ENCODE measurements around the gene LUC7L2. TPM values are rescaled to one million over a fixed set of nuclear protein-coding genes. Genes with fewer than 3 reads are reported as not detected.

The LUC7L2 gene
- total RNA-seq, 4 donors from 2014 or later, result 48.7 to 71.7 (median 56.8) TPM

DNA sequence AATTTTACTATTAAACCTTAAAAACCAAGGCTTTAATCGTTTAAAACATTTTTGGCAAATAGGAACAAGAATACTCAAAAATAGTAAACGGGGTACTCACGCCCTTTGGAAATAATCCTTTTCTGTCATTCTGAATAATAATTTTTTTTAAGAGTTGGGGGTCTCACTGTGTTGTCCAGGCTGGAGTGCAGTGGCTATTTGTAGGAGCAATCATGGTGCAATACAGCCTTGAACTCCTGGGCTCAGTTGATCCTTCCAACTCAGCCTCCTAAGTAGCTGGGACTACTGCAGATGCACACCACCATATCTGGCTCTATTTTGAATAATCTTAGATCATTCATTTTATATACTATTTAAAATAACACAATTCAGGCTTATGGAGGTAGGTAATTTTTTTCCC is 24.9 kb downstream of the LUC7L2 start:
- 95% methylated on average over 3 of the region's 3 CpGs for WGBS, 2 donors

GRCh38 chr7:139387594-139387993 is 27.9 kb downstream of the LUC7L2 start:
- H3K4me3 ChIP-seq (ENCODE audit: low read depth, poor library complexity, severe bottlenecking), result no peak overlapping the region
- TF ChIP-seq, protein P1, sequence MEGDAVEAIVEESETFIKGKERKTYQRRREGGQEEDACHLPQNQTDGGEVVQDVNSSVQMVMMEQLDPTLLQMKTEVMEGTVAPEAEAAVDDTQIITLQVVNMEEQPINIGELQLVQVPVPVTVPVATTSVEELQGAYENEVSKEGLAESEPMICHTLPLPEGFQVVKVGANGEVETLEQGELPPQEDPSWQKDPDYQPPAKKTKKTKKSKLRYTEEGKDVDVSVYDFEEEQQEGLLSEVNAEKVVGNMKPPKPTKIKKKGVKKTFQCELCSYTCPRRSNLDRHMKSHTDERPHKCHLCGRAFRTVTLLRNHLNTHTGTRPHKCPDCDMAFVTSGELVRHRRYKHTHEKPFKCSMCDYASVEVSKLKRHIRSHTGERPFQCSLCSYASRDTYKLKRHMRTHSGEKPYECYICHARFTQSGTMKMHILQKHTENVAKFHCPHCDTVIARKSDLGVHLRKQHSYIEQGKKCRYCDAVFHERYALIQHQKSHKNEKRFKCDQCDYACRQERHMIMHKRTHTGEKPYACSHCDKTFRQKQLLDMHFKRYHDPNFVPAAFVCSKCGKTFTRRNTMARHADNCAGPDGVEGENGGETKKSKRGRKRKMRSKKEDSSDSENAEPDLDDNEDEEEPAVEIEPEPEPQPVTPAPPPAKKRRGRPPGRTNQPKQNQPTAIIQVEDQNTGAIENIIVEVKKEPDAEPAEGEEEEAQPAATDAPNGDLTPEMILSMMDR (IDR thresholded peaks at IDR 0.05), result no peak
- TF ChIP-seq POLR2A (IDR thresholded peaks at IDR 0.05), result no peak
- intact Hi-C loops (cut with DNase I; ENCODE audit: low total_unique reads), result no loop called here
- WGBS, 2 donors, result 90 to 94% methylated on average over 5 of the region's 5 CpGs
- no peak for DNase-seq (ENCODE audit: low spot score in 2 of 2)

More for the DNA sequence above, 24.9 kb downstream of the LUC7L2 start:
- no peak for DNase-seq (ENCODE audit: low spot score in 2 of 2)
- intact Hi-C loops (cut with DNase I; ENCODE audit: low total_unique reads), result no loop called here
- no peak overlapping the region for H3K4me3 ChIP-seq (ENCODE audit: low read depth, poor library complexity, severe bottlenecking)
- no peak for TF ChIP-seq POLR2A (IDR thresholded peaks at IDR 0.05)
- TF ChIP-seq, protein P1 (IDR thresholded peaks at IDR 0.05), result no peak

DNA sequence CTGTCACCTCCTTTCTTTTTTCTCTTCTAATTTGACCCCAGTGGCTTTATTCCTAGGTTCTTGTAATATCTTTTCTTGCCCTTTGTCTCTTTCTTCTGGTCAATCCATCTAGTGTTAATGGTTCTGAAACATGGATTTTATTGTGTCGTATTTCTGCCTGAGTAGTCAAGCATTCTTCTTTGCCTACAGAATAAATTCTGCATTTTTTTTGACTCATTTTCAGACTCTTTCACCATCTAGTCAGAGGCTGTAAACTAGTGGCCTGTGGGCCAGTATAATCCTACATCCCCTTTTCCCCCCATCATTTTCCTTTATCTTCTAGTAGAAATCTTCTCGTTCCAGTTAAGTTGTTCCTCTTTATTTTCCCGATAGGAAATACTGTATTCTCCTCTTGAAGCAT is 29.4 kb downstream of the LUC7L2 start:
- intact Hi-C loops (cut with DNase I; ENCODE audit: low total_unique reads), result no loop called here
- DNase-seq (ENCODE audit: low spot score in 2 of 2), result no peak
- 90 to 95% methylated on average over 3 of the region's 3 CpGs for WGBS, 2 donors

GRCh38 chr7:139389774-139390173 is 30.1 kb downstream of the LUC7L2 start:
- TF ChIP-seq, protein P1 (IDR thresholded peaks at IDR 0.05), result no peak
- no peak for TF ChIP-seq POLR2A (IDR thresholded peaks at IDR 0.05)
- WGBS, 2 donors, result 97 to 98% methylated on average over 2 of the region's 2 CpGs
- no peak overlapping the region for H3K4me3 ChIP-seq (ENCODE audit: low read depth, poor library complexity, severe bottlenecking)
- intact Hi-C loops (cut with DNase I; ENCODE audit: low total_unique reads), result no loop called here
- no peak for DNase-seq (ENCODE audit: low spot score in 2 of 2)

More for the DNA sequence above, 29.4 kb downstream of the LUC7L2 start:
- no peak for TF ChIP-seq POLR2A (IDR thresholded peaks at IDR 0.05)
- TF ChIP-seq, protein P1 (IDR thresholded peaks at IDR 0.05), result no peak
- H3K4me3 ChIP-seq (ENCODE audit: low read depth, poor library complexity, severe bottlenecking), result no peak overlapping the region

DNA sequence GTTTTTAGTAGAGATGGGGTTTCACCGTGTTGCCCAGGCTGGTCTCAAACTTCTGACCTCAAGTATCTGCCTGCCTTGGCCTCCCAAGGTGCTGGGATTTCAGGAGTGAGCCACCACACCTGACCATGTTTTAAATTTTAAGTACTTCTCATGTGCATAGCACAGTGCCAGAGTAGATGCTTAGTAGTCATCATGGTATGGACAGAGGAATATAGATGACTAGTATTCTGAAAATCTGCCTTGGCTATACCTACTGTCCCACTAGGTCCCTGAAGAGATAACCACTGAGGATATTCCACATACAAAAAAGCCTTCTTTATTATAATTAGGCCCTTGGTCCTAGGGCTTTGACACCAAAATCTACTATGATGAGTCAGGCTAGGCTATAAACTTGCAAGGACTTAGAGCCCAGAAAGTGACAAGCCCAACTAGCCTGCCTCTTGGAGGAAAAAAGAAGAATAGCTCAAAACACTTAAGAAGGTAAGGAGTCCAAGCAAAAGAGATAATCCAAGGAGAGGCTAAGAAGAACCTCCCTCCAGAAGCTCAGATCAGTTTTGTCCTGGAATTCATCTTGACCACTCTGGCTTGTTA is 34.0 kb downstream of the LUC7L2 start:
- intact Hi-C loops (cut with DNase I; ENCODE audit: low total_unique reads), result no loop called here
- no peak for DNase-seq (ENCODE audit: low spot score in 2 of 2)
- WGBS, 2 donors, result 100% methylated on average over 1 of the region's 1 CpG
- no peak for TF ChIP-seq POLR2A (IDR thresholded peaks at IDR 0.05)
- TF ChIP-seq, protein P1 (IDR thresholded peaks at IDR 0.05), result no peak
- H3K4me3 ChIP-seq (ENCODE audit: low read depth, poor library complexity, severe bottlenecking), result no peak overlapping the region

- TF ChIP-seq, protein P1 (IDR thresholded peaks at IDR 0.05), result no peak
- TF ChIP-seq POLR2A (IDR thresholded peaks at IDR 0.05), result no peak
- no peak overlapping the region for H3K4me3 ChIP-seq (ENCODE audit: low read depth, poor library complexity, severe bottlenecking)
- intact Hi-C loops (cut with DNase I; ENCODE audit: low total_unique reads), result no loop called here
- 69 to 85% methylated on average over 3 of the region's 3 CpGs for WGBS, 2 donors
- DNase-seq (ENCODE audit: low spot score in 2 of 2), result no peak
These were observed 34.8 kb downstream of the LUC7L2 start for GRCh38 chr7:139394540-139394939.
